C4-2B (cell line): Measurements from ENCODE around the gene BHLHE23.

Experiments
- H3K27ac ChIP-seq: fragments of 450-650 bp; 2 replicates; pipeline ENCODE4 v1.5.1; 2017
- ZFX ChIP-seq: fragments of 450-650 bp; IDR thresholded peaks from 2 replicates; pipeline ENCODE4 v1.6.1; 2017
- TF ChIP-seq, protein P1 (sequence below): fragments of 450-650 bp; conservative IDR thresholded peaks from 2 replicates; pipeline ENCODE4 v1.5.1; 2017; ENCODE audit warnings: mild to moderate bottlenecking

Gene BHLHE23

DNA sequence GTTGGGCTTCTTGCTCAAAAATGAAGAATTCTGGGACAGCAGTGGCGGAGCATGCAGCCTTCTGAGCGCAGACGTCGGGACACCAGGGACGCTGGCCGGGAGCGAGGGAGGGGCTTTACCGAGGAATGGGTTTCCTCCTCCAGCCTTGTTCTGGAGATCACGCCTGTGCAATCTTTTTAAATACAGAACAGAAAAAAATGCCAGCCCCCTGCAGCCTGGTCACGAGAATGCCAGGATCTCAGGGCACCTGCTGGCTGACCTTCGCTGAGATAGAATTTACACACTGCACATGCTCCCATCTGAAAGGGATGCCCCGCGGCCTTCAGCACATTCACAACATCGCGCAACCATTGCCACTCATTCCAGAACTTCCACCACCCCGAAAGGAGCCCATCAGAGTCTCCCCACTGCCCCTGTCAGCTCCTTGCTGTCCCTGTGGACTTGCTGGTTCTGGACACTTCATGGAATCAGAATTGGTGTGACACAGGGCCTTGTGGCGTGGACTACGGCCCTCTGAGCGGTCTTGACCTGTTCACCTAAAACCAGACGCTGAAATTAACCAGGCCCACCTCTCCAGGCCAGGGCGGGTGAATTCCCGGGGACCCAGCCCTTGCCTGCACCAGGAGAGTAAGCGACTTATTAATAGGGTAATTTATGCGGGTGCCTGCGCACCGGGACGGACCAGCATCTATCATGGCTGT, 20.6 kb upstream of the BHLHE23 start:
- no peak for TF ChIP-seq ZFX
- TF ChIP-seq, protein P1, sequence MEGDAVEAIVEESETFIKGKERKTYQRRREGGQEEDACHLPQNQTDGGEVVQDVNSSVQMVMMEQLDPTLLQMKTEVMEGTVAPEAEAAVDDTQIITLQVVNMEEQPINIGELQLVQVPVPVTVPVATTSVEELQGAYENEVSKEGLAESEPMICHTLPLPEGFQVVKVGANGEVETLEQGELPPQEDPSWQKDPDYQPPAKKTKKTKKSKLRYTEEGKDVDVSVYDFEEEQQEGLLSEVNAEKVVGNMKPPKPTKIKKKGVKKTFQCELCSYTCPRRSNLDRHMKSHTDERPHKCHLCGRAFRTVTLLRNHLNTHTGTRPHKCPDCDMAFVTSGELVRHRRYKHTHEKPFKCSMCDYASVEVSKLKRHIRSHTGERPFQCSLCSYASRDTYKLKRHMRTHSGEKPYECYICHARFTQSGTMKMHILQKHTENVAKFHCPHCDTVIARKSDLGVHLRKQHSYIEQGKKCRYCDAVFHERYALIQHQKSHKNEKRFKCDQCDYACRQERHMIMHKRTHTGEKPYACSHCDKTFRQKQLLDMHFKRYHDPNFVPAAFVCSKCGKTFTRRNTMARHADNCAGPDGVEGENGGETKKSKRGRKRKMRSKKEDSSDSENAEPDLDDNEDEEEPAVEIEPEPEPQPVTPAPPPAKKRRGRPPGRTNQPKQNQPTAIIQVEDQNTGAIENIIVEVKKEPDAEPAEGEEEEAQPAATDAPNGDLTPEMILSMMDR: no peak
- no peak overlapping the region for H3K27ac ChIP-seq

DNA sequence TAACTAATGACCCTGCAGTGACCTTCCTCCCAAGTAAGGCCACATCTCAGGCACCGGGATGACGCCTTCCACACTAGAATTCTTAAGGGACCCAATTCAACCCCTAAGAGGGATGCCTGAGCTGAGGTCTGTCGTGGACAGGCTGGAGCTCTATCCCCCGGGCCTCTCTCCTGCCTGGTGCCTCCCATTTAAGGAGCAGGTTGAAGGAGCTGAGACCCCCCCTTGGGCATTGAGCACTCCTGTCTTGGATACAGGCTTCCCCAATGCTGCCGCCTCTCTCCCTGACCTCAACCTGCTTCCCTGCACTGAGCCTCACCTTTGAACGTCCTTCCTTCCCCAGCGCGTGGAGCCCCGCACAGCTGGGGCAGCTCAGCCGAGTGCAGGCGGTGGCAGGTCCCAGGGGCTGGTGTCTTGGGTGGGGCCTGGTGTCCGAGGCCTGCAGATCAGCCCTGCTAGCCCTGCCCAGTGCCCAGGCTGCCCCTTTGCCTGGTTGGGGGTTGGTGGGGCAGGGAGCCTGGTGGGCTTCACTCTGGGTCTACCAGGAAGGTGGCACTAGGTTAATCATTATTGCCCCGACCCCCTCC, 19.9 kb upstream of the BHLHE23 start:
- no peak overlapping the region for H3K27ac ChIP-seq
- no peak for TF ChIP-seq ZFX
- TF ChIP-seq, protein P1: no peak

DNA sequence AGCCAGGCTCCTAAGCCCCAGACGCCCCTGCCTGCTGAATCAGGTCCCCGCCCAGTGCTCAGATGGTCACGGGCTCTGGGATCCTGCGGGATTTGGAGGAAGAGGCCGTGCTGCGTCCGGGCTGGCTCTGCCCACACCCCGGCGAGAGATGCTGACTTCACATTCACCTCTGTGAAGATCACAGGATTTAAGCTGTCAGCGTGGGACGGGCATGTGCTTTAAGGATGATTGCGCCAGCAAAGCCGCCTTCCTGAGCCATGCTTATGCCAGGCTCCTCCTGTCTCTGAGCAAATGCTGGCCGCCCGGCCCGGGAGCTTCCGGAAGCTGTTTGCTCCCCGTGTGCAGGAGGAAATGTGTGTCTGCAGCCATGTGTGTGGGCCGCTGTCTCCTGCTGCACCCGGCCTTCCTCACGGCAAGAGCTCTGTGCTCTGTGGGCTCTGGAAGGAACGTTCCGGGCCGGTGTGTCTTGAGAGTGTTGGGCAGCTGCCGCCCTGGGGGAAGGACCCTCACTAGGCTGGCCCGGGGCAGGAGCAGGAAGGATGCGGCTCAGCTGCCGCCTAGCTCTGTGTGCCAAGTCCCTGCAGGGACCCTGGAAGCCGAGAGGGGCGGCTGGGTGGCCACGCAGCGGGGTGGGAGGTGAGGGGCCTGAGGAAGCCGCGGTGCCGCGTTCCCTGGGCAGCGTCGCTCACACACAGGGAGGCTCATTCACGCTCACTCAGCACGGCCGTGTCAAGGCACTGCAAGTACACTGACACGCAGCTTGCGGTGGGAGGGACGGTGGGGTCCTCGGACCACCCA, 19.0 kb upstream of the BHLHE23 start:
- no peak for TF ChIP-seq ZFX
- TF ChIP-seq, protein P1: no peak
- H3K27ac ChIP-seq: no peak overlapping the region

DNA sequence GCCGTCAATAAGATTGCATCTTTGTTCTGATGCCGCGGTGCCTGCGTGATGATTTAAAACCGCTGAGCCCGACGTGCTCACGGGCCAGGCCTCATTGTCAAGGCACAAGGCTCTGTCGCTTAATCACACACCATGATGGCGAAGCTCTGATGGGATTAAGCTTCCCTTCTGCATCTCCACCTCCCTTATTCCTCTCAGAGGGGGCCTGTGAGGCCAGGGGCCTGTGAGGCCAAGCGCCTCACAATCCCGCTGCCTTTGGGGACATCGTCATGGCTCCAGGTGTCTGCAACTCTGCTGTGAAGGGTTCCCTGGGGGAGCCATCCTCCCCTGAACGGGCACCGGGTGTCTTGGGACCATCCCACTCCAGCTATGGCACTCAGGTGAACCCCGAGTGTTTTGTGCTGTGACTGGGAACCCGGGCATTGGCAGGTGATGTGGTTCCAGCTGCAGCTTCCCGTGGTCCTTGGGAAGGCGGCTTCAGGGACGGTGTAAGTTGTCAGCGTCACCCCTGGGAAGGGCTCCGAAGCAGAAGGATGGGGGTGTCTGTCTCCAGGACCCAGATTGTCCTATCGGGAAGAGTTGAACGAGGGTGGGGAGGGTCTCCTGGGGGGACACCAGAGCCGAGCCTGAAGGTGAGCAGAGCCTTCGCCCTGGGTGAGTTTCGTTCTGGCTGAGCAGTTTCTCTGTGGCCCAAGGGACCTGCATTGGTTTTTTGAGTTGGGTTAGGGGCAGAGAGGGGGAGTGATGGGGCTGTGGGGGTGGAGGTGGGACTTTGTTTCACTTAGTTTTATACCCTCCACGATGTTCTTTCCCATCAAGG, 18.0 kb upstream of the BHLHE23 start:
- H3K27ac ChIP-seq: no peak overlapping the region
- no peak for TF ChIP-seq ZFX
- TF ChIP-seq, protein P1: no peak

DNA sequence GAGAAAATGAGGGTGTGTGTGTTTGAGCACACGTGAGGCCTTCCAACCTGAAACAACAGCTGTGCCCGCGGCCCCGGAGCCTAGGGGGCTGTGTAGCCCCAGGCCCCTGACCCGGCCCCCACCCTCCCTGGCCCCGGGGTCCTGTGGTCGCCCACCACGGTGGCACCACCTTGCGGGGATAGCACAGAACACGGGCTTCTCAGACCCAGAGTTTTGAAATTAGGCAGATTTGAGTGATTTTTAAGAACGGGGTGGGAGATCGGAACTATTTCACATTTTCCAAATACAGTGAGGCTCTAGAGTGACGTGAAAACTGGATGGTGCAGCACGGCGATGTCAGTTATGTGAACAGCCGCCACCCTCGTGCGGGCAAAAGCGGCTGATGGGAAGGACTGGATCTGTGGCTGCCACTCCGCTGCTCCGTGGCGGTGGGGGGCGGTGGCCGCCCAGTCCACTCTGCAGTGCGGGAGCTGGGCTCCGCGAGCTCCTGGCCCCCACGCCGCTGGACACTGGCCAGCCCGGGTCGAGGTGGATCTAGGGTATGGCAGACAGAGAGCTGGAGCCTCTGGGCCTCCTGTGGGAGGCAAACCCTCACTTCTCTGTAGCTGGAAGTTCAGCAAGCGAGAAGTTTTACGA, 17.3 kb upstream of the BHLHE23 start:
- H3K27ac ChIP-seq: no peak overlapping the region
- TF ChIP-seq, protein P1: no peak
- TF ChIP-seq ZFX: no peak

DNA sequence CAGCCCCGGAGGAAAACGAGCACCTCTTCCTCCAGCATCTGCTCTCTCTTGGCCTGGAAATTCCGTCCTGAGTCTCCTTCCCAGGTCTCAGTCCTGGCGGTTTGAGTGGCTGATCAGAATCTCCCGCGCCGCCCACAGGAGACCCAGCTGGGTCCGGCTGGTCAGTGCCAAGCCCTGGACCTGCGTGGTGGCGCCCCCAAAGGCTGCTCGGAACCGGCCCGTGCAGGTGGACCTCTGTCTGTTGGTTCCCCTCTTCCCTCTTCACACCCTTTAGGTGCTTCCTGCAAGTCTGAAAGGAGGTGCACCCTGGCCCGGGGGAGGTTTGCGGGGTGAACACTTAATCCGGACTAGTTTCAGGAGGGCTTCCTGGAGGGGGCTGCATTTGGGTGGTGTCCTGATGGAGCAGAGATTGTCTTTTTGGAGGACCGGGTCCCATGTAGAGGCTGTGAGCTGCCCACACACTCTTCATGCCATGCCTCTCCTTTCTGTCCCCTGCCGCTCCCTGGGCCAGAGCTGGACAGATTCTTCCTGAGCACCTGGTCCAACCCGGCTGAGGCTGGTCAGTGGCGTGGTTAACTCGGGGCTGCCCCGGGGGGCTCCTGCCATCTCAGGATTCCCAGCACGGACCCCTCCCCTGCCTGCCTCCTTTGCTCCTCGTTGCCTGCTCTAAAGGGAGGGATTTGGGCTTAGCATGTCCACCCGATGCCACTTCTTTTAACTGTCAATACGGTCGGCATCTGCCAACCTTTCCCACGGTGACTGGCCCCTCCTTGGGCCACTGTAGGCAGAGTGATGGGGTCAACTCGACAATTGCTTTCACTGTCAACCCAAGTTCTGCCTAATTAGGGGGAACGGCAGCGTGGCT, 16.5 kb upstream of the BHLHE23 start:
- no peak overlapping the region for H3K27ac ChIP-seq
- no peak for TF ChIP-seq ZFX
- TF ChIP-seq, protein P1: no peak
